ENCODE results near the gene PPT1.

Gene PPT1

GRCh38 chr1:40058453-40059337, 38.4 kb downstream of the PPT1 start:
- no peak for DNase-seq (ENCODE audit: low read depth, low spot score)
- peak overlapping the region; percentile 94 for H3K27ac ChIP-seq

- no peak for DNase-seq (ENCODE audit: low read depth, low spot score)
- peak overlapping the region; percentile 94 for H3K27ac ChIP-seq
These were observed 39.0 kb downstream of the PPT1 start for GRCh38 chr1:40058097-40058452.

- DNase-seq (ENCODE audit: low read depth, low spot score): no peak
- peak overlapping the region; percentile 94 for H3K27ac ChIP-seq
These were observed 39.6 kb downstream of the PPT1 start for GRCh38 chr1:40057310-40058030.

GRCh38 chr1:40056519-40057309, 40.3 kb downstream of the PPT1 start:
- no peak for DNase-seq (ENCODE audit: low read depth, low spot score)
- H3K27ac ChIP-seq: peak overlapping the region; percentile 94

- DNase-seq (ENCODE audit: low read depth, low spot score): no peak
- peak overlapping the region; percentile 47 for H3K27ac ChIP-seq
These were observed 43.7 kb downstream of the PPT1 start for GRCh38 chr1:40053138-40053887.

GRCh38 chr1:40050863-40051262, 46.2 kb downstream of the PPT1 start:
- peak overlapping the region; percentile 47 for H3K27ac ChIP-seq
- no peak for DNase-seq (ENCODE audit: low read depth, low spot score)

- peak overlapping the region; percentile 47 for H3K27ac ChIP-seq
These were observed 47.3 kb downstream of the PPT1 start for GRCh38 chr1:40049725-40050124.

GRCh38 chr1:40047769-40048168, 49.3 kb downstream of the PPT1 start:
- DNase-seq (ENCODE audit: low read depth, low spot score): no peak
- peak overlapping the region; percentile 99 for H3K27ac ChIP-seq

More at GRCh38 chr1:40049725-40050124, 47.3 kb downstream of the PPT1 start:
- no peak for DNase-seq (ENCODE audit: low read depth, low spot score)

GRCh38 chr1:40047276-40047675, 49.8 kb downstream of the PPT1 start:
- H3K27ac ChIP-seq: peak overlapping the region; percentile 99
- no peak for DNase-seq (ENCODE audit: low read depth, low spot score)

- peak overlapping the region; percentile 99 for H3K27ac ChIP-seq
- DNase-seq (ENCODE audit: low read depth, low spot score): no peak
These were observed 51.3 kb downstream of the PPT1 start for GRCh38 chr1:40045766-40046165.

- DNase-seq (ENCODE audit: low read depth, low spot score): no peak
These were observed 51.9 kb downstream of the PPT1 start for GRCh38 chr1:40045182-40045581.

GRCh38 chr1:40044110-40044509, 52.9 kb downstream of the PPT1 start:
- no peak for DNase-seq (ENCODE audit: low read depth, low spot score)
- H3K27ac ChIP-seq: peak overlapping the region; percentile 99

More at GRCh38 chr1:40045182-40045581, 51.9 kb downstream of the PPT1 start:
- peak overlapping the region; percentile 99 for H3K27ac ChIP-seq

- peak overlapping the region; percentile 99 for H3K27ac ChIP-seq
- no peak for DNase-seq (ENCODE audit: low read depth, low spot score)
These were observed 54.7 kb downstream of the PPT1 start for GRCh38 chr1:40042341-40042740.

GRCh38 chr1:40041466-40041838, 55.6 kb downstream of the PPT1 start:
- H3K27ac ChIP-seq: peak overlapping the region; percentile 99
- DNase-seq (ENCODE audit: low read depth, low spot score): no peak

GRCh38 chr1:40040511-40041465, 56.3 kb downstream of the PPT1 start, which contains the start of gene CAP1:
CAP1 (plus strand) TSS chr1:40040729; CDS start chr1:40059347, 18,618 bp downstream.
- DNase-seq (ENCODE audit: low read depth, low spot score): peak; percentile 89
- H3K27ac ChIP-seq: peak within 1 kb of the TSS; percentile 99

GRCh38 chr1:40039757-40040510, 57.1 kb downstream of the PPT1 start:
- H3K27ac ChIP-seq: peak overlapping the region; percentile 99
- DNase-seq (ENCODE audit: low read depth, low spot score): no peak

- no peak for DNase-seq (ENCODE audit: low read depth, low spot score)
- peak overlapping the region; percentile 99 for H3K27ac ChIP-seq
These were observed 57.8 kb downstream of the PPT1 start for GRCh38 chr1:40039245-40039756.

- no peak for DNase-seq (ENCODE audit: low read depth, low spot score)
- peak overlapping the region; percentile 99 for H3K27ac ChIP-seq
These were observed 58.4 kb downstream of the PPT1 start for GRCh38 chr1:40038697-40039096.

Measured in epithelial cell of prostate (primary cell).